Measurements from ENCODE around the gene XXYLT1. TPM values are rescaled to one million over a fixed set of nuclear protein-coding genes. Genes with fewer than 3 reads are reported as not detected.

XXYLT1 gene
- polyA plus RNA-seq, 1 donor (not counting 4 experiments of a cell fraction or from before 2014, with no cell fraction given), result 11.1 TPM

- no peak overlapping the region for H2AFZ ChIP-seq (ENCODE audit: control insufficient read depth, low read length)
- no peak overlapping the region for H3K4me3 ChIP-seq (ENCODE audit: control insufficient read depth in 2 of 3, extremely low read depth in 1 of 3, insufficient read depth in 2 of 3, low read depth in 1 of 3, low read length in 3 of 3)
- no peaks in the 10 kb centered on the region for H3K36me3 ChIP-seq (ENCODE audit: control insufficient read depth in 2 of 2, extremely low read depth in 1 of 2, insufficient read depth in 2 of 2, low read length in 2 of 2)
- no peak overlapping the region for H3K9ac ChIP-seq (ENCODE audit: control insufficient read depth, extremely low read depth, insufficient read depth, low read length)
- peaks cover 2% of the 10 kb centered on the region for H3K9me3 ChIP-seq (ENCODE audit: control insufficient read depth, low read depth, low read length)
- peaks cover 19% of the 10 kb centered on the region for H3K4me1 ChIP-seq (ENCODE audit: control insufficient read depth, extremely low read depth, insufficient read depth, low read length)
- no peak overlapping the region for H3K4me2 ChIP-seq (ENCODE audit: control insufficient read depth, extremely low read depth, insufficient read depth, low read depth, low read length)
- H3K9me1 ChIP-seq (ENCODE audit: control insufficient read depth, extremely low read depth, insufficient read depth, low read length), result peaks cover 4% of the 10 kb centered on the region
- H3K27ac ChIP-seq (ENCODE audit: control insufficient read depth, insufficient read depth, low read length), result no peak overlapping the region
- no peaks in the 10 kb centered on the region for H3K79me2 ChIP-seq (ENCODE audit: control insufficient read depth, insufficient read depth, low read length)
- FAIRE-seq (no peak), DNase-seq (ENCODE audit: low read depth, low spot score) (no peak)
- no peak for TF ChIP-seq EZH2 (IDR thresholded peaks at IDR 0.05; ENCODE audit: low read length)
- TF ChIP-seq, protein P1, sequence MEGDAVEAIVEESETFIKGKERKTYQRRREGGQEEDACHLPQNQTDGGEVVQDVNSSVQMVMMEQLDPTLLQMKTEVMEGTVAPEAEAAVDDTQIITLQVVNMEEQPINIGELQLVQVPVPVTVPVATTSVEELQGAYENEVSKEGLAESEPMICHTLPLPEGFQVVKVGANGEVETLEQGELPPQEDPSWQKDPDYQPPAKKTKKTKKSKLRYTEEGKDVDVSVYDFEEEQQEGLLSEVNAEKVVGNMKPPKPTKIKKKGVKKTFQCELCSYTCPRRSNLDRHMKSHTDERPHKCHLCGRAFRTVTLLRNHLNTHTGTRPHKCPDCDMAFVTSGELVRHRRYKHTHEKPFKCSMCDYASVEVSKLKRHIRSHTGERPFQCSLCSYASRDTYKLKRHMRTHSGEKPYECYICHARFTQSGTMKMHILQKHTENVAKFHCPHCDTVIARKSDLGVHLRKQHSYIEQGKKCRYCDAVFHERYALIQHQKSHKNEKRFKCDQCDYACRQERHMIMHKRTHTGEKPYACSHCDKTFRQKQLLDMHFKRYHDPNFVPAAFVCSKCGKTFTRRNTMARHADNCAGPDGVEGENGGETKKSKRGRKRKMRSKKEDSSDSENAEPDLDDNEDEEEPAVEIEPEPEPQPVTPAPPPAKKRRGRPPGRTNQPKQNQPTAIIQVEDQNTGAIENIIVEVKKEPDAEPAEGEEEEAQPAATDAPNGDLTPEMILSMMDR (optimal IDR thresholded peaks at IDR 0.05 in 1 of 3, IDR thresholded peaks at IDR 0.05 in 1 of 3, conservative IDR thresholded peaks at IDR 0.05 in 1 of 3; ENCODE audit: extremely low read depth in 1 of 3, insufficient read depth in 2 of 3, low read length in 3 of 3), result no peak
- H4K20me1 ChIP-seq (ENCODE audit: control insufficient read depth, extremely low read depth, insufficient read depth, low read length), result no peaks in the 10 kb centered on the region
- dilution Hi-C loops (cut with MboI; ENCODE audit: extremely low pct_ligation_motif_present, low sequenced_read_pairs), result no loop called here
- H3K27me3 ChIP-seq (ENCODE audit: control insufficient read depth, extremely low read depth, insufficient read depth, low read length), result no peaks in the 10 kb centered on the region
These were observed 129.9 kb downstream of the XXYLT1 start for GRCh38 chr3:195140816-195141793.

DNA sequence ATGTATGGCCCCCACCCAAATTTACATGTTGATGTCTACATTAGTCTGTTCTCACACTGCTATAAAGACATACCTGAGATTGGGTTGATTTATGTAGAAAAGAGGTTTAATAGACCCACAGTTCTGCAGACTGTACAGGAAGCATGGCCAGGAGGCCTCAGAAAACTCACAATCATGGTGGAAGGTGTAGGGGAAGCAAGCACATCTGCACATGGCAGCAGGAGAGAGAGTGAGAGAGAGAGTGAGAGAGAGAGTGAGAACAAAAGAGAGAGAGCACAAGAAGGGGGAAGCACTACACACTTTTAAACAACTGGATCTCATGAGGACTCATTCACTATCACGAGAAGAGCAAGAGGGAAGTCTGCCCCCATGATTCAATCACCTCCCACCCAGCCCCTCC is 130.5 kb downstream of the XXYLT1 start:
- TF ChIP-seq EZH2 (IDR thresholded peaks at IDR 0.05; ENCODE audit: low read length), result no peak
- TF ChIP-seq, protein P1 (optimal IDR thresholded peaks at IDR 0.05 in 1 of 3, IDR thresholded peaks at IDR 0.05 in 1 of 3, conservative IDR thresholded peaks at IDR 0.05 in 1 of 3; ENCODE audit: extremely low read depth in 1 of 3, insufficient read depth in 2 of 3, low read length in 3 of 3), result no peak
- no peak overlapping the region for H2AFZ ChIP-seq (ENCODE audit: control insufficient read depth, low read length)
- H3K4me2 ChIP-seq (ENCODE audit: control insufficient read depth, extremely low read depth, insufficient read depth, low read depth, low read length), result peak overlapping the region; percentile 67
- H3K9ac ChIP-seq (ENCODE audit: control insufficient read depth, extremely low read depth, insufficient read depth, low read length), result peak overlapping the region; percentile 30
- H3K36me3 ChIP-seq (ENCODE audit: control insufficient read depth in 2 of 2, extremely low read depth in 1 of 2, insufficient read depth in 2 of 2, low read length in 2 of 2), result peaks cover 0 to 1% of the 10 kb centered on the region in 2 experiments
- dilution Hi-C loops (cut with MboI; ENCODE audit: extremely low pct_ligation_motif_present, low sequenced_read_pairs), result no loop called here
- H3K4me3 ChIP-seq (ENCODE audit: control insufficient read depth in 2 of 3, extremely low read depth in 1 of 3, insufficient read depth in 2 of 3, low read depth in 1 of 3, low read length in 3 of 3), result no peak overlapping the region
- peaks cover 19% of the 10 kb centered on the region for H3K4me1 ChIP-seq (ENCODE audit: control insufficient read depth, extremely low read depth, insufficient read depth, low read length)
- H3K27ac ChIP-seq (ENCODE audit: control insufficient read depth, insufficient read depth, low read length), result peak overlapping the region; percentile 62
- H3K79me2 ChIP-seq (ENCODE audit: control insufficient read depth, insufficient read depth, low read length), result no peaks in the 10 kb centered on the region
- no peak for FAIRE-seq
- H4K20me1 ChIP-seq (ENCODE audit: control insufficient read depth, extremely low read depth, insufficient read depth, low read length), result no peaks in the 10 kb centered on the region
- no peaks in the 10 kb centered on the region for H3K27me3 ChIP-seq (ENCODE audit: control insufficient read depth, extremely low read depth, insufficient read depth, low read length)
- no peak for DNase-seq (ENCODE audit: low read depth, low spot score)
- H3K9me3 ChIP-seq (ENCODE audit: control insufficient read depth, low read depth, low read length), result peaks cover 2% of the 10 kb centered on the region
- peaks cover 4% of the 10 kb centered on the region for H3K9me1 ChIP-seq (ENCODE audit: control insufficient read depth, extremely low read depth, insufficient read depth, low read length)
